Measurements from ENCODE around the gene LTF. TPM values are rescaled to one million over a fixed set of nuclear protein-coding genes. Genes with fewer than 3 reads are reported as not detected.
A peak's percentile ranks its signal among the peaks of the same experiment; 100 is the strongest.
"Not testable (repeated sequence)": the region's sequence is repeated elsewhere in the genome, so short reads cannot be mapped to it uniquely, and the experiment has no call there.

Gene LTF
- total and polyA plus RNA-seq, 5 donors: 0.71 to 5.5 (median 2.1) TPM

DNA sequence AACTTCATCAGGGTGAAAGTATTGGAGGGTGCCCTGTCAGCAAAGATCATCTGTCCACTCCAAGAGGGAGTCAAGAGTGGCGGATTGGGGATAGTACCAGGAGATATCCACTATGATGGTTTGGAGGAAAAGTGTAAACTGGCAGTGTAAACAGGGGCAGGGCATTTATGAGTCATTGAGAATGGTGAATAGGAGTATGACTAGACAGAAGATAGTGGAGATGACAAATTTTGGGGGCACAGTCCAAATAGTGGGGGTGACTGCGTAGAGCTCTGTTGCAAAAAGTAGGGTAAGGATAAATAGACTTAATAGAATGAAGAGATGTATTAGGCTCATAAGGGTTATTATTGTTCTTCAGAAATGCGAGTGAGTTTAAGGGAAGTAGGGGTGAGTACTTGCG is 75.9 kb downstream of the LTF start:
- intact Hi-C loops (cut with DNase I); ATAC-seq; H3K9me3 ChIP-seq (ENCODE audit: control insufficient read depth, low read length); H3K4me3 ChIP-seq (ENCODE audit: low read length); DNase-seq; H3K27me3 ChIP-seq (ENCODE audit: control insufficient read depth, insufficient read depth); H3K27ac ChIP-seq (ENCODE audit: low read length); H3K4me1 ChIP-seq (ENCODE audit: control insufficient read depth, insufficient read depth, low read length): not testable (repeated sequence)
- 81% methylated on average over 4 of the region's 4 CpGs for WGBS

DNA sequence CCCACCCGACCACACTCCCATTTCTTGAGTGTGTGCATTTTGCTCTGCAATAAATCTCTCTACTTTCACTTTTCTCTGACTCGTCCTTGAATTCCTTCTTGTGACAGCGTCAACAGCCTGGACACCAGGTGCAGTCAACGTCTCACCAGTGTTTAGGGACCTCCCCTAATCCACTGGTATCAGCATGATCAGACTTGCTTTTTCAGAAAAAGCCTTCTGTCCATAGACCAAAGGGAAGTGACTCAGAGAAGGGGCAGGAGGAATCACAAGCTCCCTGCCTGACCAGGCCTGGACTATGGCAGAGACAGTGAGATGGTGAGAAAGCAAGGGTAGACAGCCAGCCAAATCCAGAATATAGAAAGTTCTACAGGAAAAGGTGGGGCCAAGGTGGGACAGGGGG is 78.5 kb downstream of the LTF start:
- peak in 1 of 2 donors; percentile 32 for ATAC-seq
- H3K4me3 ChIP-seq (ENCODE audit: low read length): no peak overlapping the region
- no peaks in the 10 kb centered on the region for H3K9me3 ChIP-seq (ENCODE audit: control insufficient read depth, low read length)
- no peaks in the 10 kb centered on the region for H3K4me1 ChIP-seq (ENCODE audit: control insufficient read depth, insufficient read depth, low read length)
- H3K27me3 ChIP-seq (ENCODE audit: control insufficient read depth, insufficient read depth): no peaks in the 10 kb centered on the region
- no peak for DNase-seq
- intact Hi-C loops (cut with DNase I): no loop called here
- H3K27ac ChIP-seq (ENCODE audit: low read length): no peak overlapping the region
- 53% methylated on average over 4 of the region's 4 CpGs for WGBS

Other genes starting within 250 kb of the LTF start
- gene CCR3, start 222.4 kb downstream of the LTF start, total RNA-seq: not detected
- not detected for gene CCR3, start 222.4 kb downstream of the LTF start, polyA plus RNA-seq
- 1 to 10 TPM in 3 of 4 donors, under 1 TPM in 1; 0.42 to 2.5 (median 1.7) TPM for gene CCR2, start 110.8 kb downstream of the LTF start, total RNA-seq
- gene CCR2, start 110.8 kb downstream of the LTF start, polyA plus RNA-seq: 0.43 TPM
- 1 to 10 TPM in 2 of 4 donors, under 1 TPM in 2; 0.68 to 1.7 (median 0.99) TPM for gene CCR5, start 94.0 kb downstream of the LTF start, total RNA-seq
- gene CCR5, start 94.0 kb downstream of the LTF start, polyA plus RNA-seq: 0.27 TPM
- gene CCRL2, start 57.6 kb downstream of the LTF start, total RNA-seq: 1 to 10 TPM; 1.4 to 3.1 (median 2.4) TPM
- gene CCRL2, start 57.6 kb downstream of the LTF start, polyA plus RNA-seq: 1.7 TPM
- not detected for gene RTP3, start 33.1 kb upstream of the LTF start, total RNA-seq
- not detected for gene RTP3, start 33.1 kb upstream of the LTF start, polyA plus RNA-seq
- 10 to 100 TPM in 3 of 4 donors, 1 to 10 TPM in 1; 8.9 to 26.0 (median 15.0) TPM for gene LRRC2, start 101.4 kb upstream of the LTF start, total RNA-seq
- gene LRRC2, start 101.4 kb upstream of the LTF start, polyA plus RNA-seq: 9.9 TPM
- not detected for gene FAM240A, start 147.6 kb upstream of the LTF start, total RNA-seq
- gene FAM240A, start 147.6 kb upstream of the LTF start, polyA plus RNA-seq: not detected
- gene ALS2CL, start 228.8 kb upstream of the LTF start, total RNA-seq: 10 to 100 TPM; 16.1 to 33.1 (median 19.0) TPM
- gene ALS2CL, start 228.8 kb upstream of the LTF start, polyA plus RNA-seq: 18.8 TPM
- gene TMIE, start 236.5 kb upstream of the LTF start, total RNA-seq: under 1 TPM; 0.40 to 0.76 (median 0.65) TPM
- 0.95 TPM for gene TMIE, start 236.5 kb upstream of the LTF start, polyA plus RNA-seq

Measured in right cardiac atrium (tissue), 5 donors.